HUES64 (cell line): ENCODE measurements around the gene MAGEA8. TPM values are rescaled to one million over a fixed set of nuclear protein-coding genes. Genes with fewer than 3 reads are reported as not detected.
"Not testable (repeated sequence)": the region's sequence is repeated elsewhere in the genome, so short reads cannot be mapped to it uniquely, and the experiment has no call there.

Source experiments
- H3K27ac ChIP-seq: 2 replicates; pipeline ENCODE4 v1.7.0; 2013; ENCODE audit warnings: low read depth, low read length, inconsistent platforms
- H3K27me3 ChIP-seq: 2 replicates; pipeline ENCODE4 v1.6.1; 2013; ENCODE audit warnings: mild to moderate bottlenecking, low read length; ENCODE audit not compliant: insufficient read depth
- H3K36me3 ChIP-seq: 2 replicates; pipeline ENCODE4 v1.6.1; 2013; ENCODE audit warnings: mild to moderate bottlenecking, low read length; ENCODE audit not compliant: insufficient read depth
- H3K4me1 ChIP-seq: 2 replicates; pipeline ENCODE4 v1.6.1; 2013; ENCODE audit warnings: mild to moderate bottlenecking, low read length, moderate library complexity; ENCODE audit not compliant: insufficient read depth
- H3K4me3 ChIP-seq: 2 replicates; pipeline ENCODE4 v1.5.1; 2013; ENCODE audit warnings: mild to moderate bottlenecking, low read length, moderate library complexity
- H3K9ac ChIP-seq: 2 replicates; pipeline ENCODE4 v1.6.1; 2013; ENCODE audit warnings: mild to moderate bottlenecking, low read depth, low read length
- H3K9me3 ChIP-seq: 2 replicates; pipeline ENCODE4 v1.6.1; 2013; ENCODE audit warnings: low read depth, low read length; ENCODE audit not compliant: insufficient read depth
- WGBS: fragments of 150-250, 120-280 bp; methylation state at CpG from one replicate; pipeline ENCODE4 v1.1.7; 2013; ENCODE audit warnings: missing lambda C conversion rate; 5-methylcytosine and 5-hydroxymethylcytosine counted together
- polyA plus RNA-seq, 2 experiments: library from polyadenylated mRNA; stranded (reverse); fragments of 50-300 nt; gene quantifications; one replicate each; pipeline ENCODE4 v1.2.3, GENCODE V29; 2013

MAGEA8 gene
- polyA plus RNA-seq (2013, experiment 1 of 2) = not detected
- not detected for polyA plus RNA-seq (2013, experiment 2 of 2)

- Histone ChIP-seq H3K27me3 (no peaks in the 10 kb centered on the region), H3K9ac (no peak within 1 kb of the TSS), H3K4me1 (no peaks in the 10 kb centered on the region), H3K36me3 (no peaks in the 10 kb centered on the region), H3K27ac (no peak within 1 kb of the TSS), H3K9me3 (no peaks in the 10 kb centered on the region), H3K4me3 (no peak within 1 kb of the TSS)
- 94% methylated on average over 32 of the region's 33 CpGs for WGBS
These were observed at the start of gene MAGEA8 for GRCh38 chrX:149881081-149881711. TSS of gene MAGEA8 (plus strand) at chrX:149881183. CDS start at chrX:149884273, 3,090 bp downstream.

GRCh38 chrX:149831473-149831872, 49.5 kb upstream of the MAGEA8 start:
- 70% methylated on average over 2 of the region's 2 CpGs for WGBS

GRCh38 chrX:149836728-149837127, 44.3 kb upstream of the MAGEA8 start:
- not testable (repeated sequence) for H3K9ac ChIP-seq, H3K27me3 ChIP-seq, H3K9me3 ChIP-seq, H3K4me3 ChIP-seq, H3K36me3 ChIP-seq
- 55% methylated on average over 4 of the region's 5 CpGs for WGBS
- Histone ChIP-seq H3K4me1 (peaks cover 18% of the 10 kb centered on the region), H3K27ac (peak overlapping the region; percentile 62; the same call in 1 of the 2 replicates)

More at GRCh38 chrX:149831473-149831872, 49.5 kb upstream of the MAGEA8 start:
- H3K9me3 ChIP-seq = no peaks in the 10 kb centered on the region
- no peak overlapping the region for H3K4me3 ChIP-seq
- H3K4me1 ChIP-seq = peaks cover 44% of the 10 kb centered on the region
- H3K27ac ChIP-seq = no peak overlapping the region
- no peaks in the 10 kb centered on the region for H3K27me3 ChIP-seq
- no peaks in the 10 kb centered on the region for H3K36me3 ChIP-seq
- no peak overlapping the region for H3K9ac ChIP-seq

- peaks cover 11% of the 10 kb centered on the region; the same call in 1 of the 2 replicates for H3K9me3 ChIP-seq
- no peak overlapping the region for H3K9ac ChIP-seq
- no peaks in the 10 kb centered on the region for H3K27me3 ChIP-seq
- peak overlapping the region; percentile 62; the same call in 1 of the 2 replicates for H3K27ac ChIP-seq
- no peak overlapping the region for H3K4me3 ChIP-seq
- peaks cover 17% of the 10 kb centered on the region for H3K4me1 ChIP-seq
- no peaks in the 10 kb centered on the region for H3K36me3 ChIP-seq
These were observed 43.8 kb upstream of the MAGEA8 start for GRCh38 chrX:149837167-149837566.

GRCh38 chrX:149837639-149838038, 43.3 kb upstream of the MAGEA8 start:
- no peaks in the 10 kb centered on the region for H3K27me3 ChIP-seq
- H3K4me3 ChIP-seq = no peak overlapping the region
- no peaks in the 10 kb centered on the region for H3K36me3 ChIP-seq
- H3K9me3 ChIP-seq = peaks cover 11% of the 10 kb centered on the region; the same call in 1 of the 2 replicates
- H3K9ac ChIP-seq = no peak overlapping the region
- H3K4me1 ChIP-seq = peaks cover 17% of the 10 kb centered on the region
- peak overlapping the region; percentile 46; the same call in 1 of the 2 replicates for H3K27ac ChIP-seq

- WGBS = 91% methylated on average over 2 of the region's 2 CpGs
- Histone ChIP-seq H3K36me3 (no peaks in the 10 kb centered on the region), H3K27me3 (no peaks in the 10 kb centered on the region), H3K9me3 (peaks cover 11% of the 10 kb centered on the region; the same call in 1 of the 2 replicates), H3K9ac (no peak overlapping the region), H3K4me1 (peaks cover 5% of the 10 kb centered on the region; the same call in 1 of the 2 replicates), H3K4me3 (no peak overlapping the region), H3K27ac (no peak overlapping the region)
These were observed 39.1 kb upstream of the MAGEA8 start for GRCh38 chrX:149841929-149842328.

GRCh38 chrX:149845385-149845784, 35.6 kb upstream of the MAGEA8 start:
- WGBS = 100% methylated on average over 1 of the region's 1 CpG
- peaks cover 11% of the 10 kb centered on the region; the same call in 1 of the 2 replicates for H3K9me3 ChIP-seq

GRCh38 chrX:149846789-149847188, 34.2 kb upstream of the MAGEA8 start:
- no peak overlapping the region for H3K9ac ChIP-seq
- H3K27ac ChIP-seq = no peak overlapping the region
- H3K36me3 ChIP-seq = no peaks in the 10 kb centered on the region
- no peak overlapping the region for H3K4me3 ChIP-seq
- no peaks in the 10 kb centered on the region for H3K4me1 ChIP-seq
- no peaks in the 10 kb centered on the region for H3K27me3 ChIP-seq
- whole genome bisulfite sequencing = 88% methylated on average over 3 of the region's 3 CpGs
- peaks cover 1% of the 10 kb centered on the region; the same call in 1 of the 2 replicates for H3K9me3 ChIP-seq

More at GRCh38 chrX:149845385-149845784, 35.6 kb upstream of the MAGEA8 start:
- no peak overlapping the region for H3K4me3 ChIP-seq
- no peak overlapping the region for H3K27ac ChIP-seq
- no peaks in the 10 kb centered on the region for H3K4me1 ChIP-seq
- H3K27me3 ChIP-seq = no peaks in the 10 kb centered on the region
- no peak overlapping the region for H3K9ac ChIP-seq
- H3K36me3 ChIP-seq = no peaks in the 10 kb centered on the region

GRCh38 chrX:149848855-149849254, 32.1 kb upstream of the MAGEA8 start:
- 89% methylated on average over 3 of the region's 3 CpGs for WGBS
- no peaks in the 10 kb centered on the region for H3K27me3 ChIP-seq
- no peaks in the 10 kb centered on the region for H3K9me3 ChIP-seq
- H3K9ac ChIP-seq = no peak overlapping the region
- H3K4me1 ChIP-seq = 0 out of 2 replicates have a peak, but pooled peaks cover 4% of the 10 kb centered on the region
- H3K36me3 ChIP-seq = no peaks in the 10 kb centered on the region
- no peak overlapping the region for H3K4me3 ChIP-seq
- no peak overlapping the region for H3K27ac ChIP-seq

GRCh38 chrX:149849787-149850186, 31.2 kb upstream of the MAGEA8 start:
- H3K9me3 ChIP-seq = no peaks in the 10 kb centered on the region
- H3K4me1 ChIP-seq = 0 out of 2 replicates have a peak, but pooled peaks cover 6% of the 10 kb centered on the region
- no peak overlapping the region for H3K27ac ChIP-seq
- no peaks in the 10 kb centered on the region for H3K27me3 ChIP-seq
- 98% methylated on average over 1 of the region's 2 CpGs for WGBS
- no peak overlapping the region for H3K9ac ChIP-seq
- no peak overlapping the region for H3K4me3 ChIP-seq
- H3K36me3 ChIP-seq = no peaks in the 10 kb centered on the region

GRCh38 chrX:149851864-149852263, 29.1 kb upstream of the MAGEA8 start:
- no peak overlapping the region for H3K4me3 ChIP-seq
- H3K27me3 ChIP-seq = no peaks in the 10 kb centered on the region
- H3K27ac ChIP-seq = no peak overlapping the region
- H3K4me1 ChIP-seq = 0 out of 2 replicates have a peak, but pooled peaks cover 6% of the 10 kb centered on the region
- H3K9me3 ChIP-seq = no peaks in the 10 kb centered on the region
- no peak overlapping the region for H3K9ac ChIP-seq
- H3K36me3 ChIP-seq = no peaks in the 10 kb centered on the region
